Jurkat, Clone E6-1 (cell line): Measurements from ENCODE around the gene KLHL13.
"Not testable (repeated sequence)": the region's sequence is repeated elsewhere in the genome, so short reads cannot be mapped to it uniquely, and the experiment has no call there.

ENCODE experiments used
- DNase-seq: peaks from one replicate; pipeline ENCODE4 v3.0.0-alpha.2; 2011; ENCODE audit warnings: low read depth, low spot score
- H3K4me3 ChIP-seq: 2 replicates; pipeline ENCODE4 v1.5.1; 2011; ENCODE audit warnings: mild to moderate bottlenecking, low read length, control low read depth, moderate library complexity

KLHL13 gene

DNA sequence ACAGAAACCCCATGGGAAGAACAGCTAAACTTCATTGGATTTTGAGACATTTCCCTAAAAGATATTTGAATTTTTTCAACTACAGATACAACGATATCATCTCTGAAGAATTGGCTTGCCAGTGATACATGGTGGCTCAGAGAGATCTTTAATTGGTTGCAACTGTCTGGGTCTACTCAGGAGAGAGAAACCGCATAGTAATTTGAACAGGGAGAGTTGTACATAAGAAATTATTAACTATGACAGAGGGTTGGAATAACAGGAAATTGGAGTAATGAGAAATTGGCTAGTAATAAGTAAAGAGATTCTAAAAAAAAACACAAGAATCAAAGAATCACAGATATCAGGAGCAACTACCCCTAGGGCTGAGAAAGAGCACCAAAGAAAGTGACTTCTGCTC lies 118.4 kb downstream of the KLHL13 start:
- H3K4me3 ChIP-seq, result no peak overlapping the region
- DNase-seq, result no peak

DNA sequence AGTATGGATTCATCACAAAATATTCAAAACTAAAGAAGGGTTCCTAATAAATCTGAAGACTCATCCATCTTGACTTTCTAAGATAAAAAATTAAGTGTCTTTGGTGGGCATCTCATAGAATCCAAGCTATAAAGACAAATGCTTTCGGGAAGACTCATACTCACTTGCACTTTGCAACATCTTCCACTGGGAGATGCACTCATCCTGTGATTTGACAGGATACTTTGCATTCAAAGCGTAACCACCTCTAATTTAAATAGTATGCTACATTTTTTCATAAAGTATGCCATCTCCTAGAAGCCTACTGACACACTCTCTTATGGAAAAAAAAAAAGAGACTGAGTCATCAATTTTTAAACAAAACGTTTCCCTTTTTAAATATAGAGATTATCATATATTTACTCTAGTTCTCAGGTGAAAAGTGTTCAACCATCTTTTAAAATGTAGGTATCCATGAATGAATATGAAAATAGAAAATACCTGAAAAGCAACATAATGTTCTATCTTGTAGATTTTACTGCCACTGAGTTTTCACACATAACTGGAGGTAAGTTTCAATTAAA lies 119.6 kb downstream of the KLHL13 start:
- no peak overlapping the region for H3K4me3 ChIP-seq
- DNase-seq, result no peak

DNA sequence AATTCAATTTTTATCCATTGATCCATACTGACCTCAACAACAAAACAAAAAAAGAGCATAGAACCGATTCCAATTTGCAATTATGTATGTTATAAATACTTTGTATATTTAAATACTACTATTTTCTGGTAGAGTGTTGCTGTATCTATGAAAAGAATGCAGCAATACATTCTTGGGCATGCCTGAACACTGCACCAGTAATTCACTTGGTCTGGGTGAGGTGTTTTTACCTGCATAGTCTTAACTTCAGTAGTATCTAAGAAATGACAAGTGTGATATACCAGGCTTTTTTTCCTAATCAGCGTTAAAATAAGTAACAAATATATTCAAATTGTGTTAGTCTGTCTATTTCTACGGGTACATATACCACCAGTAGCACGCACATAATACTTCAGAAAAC lies 120.2 kb downstream of the KLHL13 start:
- no peak for DNase-seq
- H3K4me3 ChIP-seq, result no peak overlapping the region

DNA sequence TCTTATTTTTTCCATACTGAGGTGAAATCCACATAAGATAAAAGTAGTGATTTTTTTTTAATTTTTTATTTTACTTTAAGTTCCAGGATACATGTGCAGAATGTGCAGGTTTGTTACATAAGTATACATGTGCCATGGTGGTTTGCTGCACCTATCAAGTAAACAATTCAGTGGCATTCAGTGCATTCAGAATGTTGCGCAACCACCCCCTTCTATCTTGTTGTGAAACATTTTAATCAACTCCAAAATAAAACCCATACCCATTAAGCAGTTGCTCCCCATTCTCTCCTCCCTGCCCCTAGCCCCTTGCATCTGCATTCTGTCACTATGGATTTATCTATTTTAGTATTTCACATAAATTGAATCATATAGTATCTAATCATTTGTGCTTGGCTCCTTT lies 121.2 kb downstream of the KLHL13 start:
- H3K4me3 ChIP-seq, result no peak overlapping the region
- DNase-seq, result no peak

DNA sequence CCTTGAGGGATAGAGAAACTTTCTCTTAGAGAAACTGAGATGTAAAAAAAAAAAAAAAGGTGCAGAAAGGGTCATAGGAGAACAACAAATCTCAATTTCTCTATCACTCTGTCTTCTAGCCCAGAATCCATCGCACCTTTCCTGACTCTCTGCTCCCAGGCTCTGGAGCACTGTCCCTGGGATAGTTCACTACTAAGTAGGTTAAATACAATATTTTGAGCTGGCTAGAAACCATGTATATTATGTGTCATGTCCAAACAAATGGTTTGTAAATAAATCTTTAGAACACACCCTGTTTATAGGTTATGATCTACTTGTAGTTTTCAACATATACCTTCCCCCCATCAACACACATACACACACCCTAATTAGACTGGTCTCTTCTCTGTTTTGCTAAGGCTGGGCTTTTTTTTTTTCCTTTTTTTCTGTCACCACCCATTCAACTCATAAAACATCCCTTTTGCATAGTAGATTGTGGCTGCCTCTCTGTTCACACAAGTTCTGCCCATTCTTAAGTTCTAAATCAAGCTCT lies 124.4 kb downstream of the KLHL13 start:
- no peak for DNase-seq
- no peak overlapping the region for H3K4me3 ChIP-seq

DNA sequence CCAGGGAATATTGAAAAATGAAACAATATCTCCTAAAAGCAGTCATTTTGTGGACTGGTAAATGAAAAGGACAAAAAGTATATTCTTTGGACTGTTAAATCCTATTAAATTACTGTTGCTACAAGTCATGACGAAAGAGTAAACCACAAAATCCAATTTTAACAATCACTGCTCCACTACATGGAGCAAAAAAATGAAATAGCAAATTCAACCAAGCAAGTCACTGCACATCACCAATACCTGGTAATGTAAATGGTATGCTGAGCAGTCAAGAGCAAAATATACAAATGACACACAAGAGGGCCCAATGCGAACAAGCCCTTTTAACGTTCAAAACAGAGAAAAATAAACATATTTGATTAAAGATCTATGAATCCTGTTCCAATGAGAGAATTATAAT lies 126.2 kb downstream of the KLHL13 start:
- no peak for DNase-seq
- no peak overlapping the region for H3K4me3 ChIP-seq

DNA sequence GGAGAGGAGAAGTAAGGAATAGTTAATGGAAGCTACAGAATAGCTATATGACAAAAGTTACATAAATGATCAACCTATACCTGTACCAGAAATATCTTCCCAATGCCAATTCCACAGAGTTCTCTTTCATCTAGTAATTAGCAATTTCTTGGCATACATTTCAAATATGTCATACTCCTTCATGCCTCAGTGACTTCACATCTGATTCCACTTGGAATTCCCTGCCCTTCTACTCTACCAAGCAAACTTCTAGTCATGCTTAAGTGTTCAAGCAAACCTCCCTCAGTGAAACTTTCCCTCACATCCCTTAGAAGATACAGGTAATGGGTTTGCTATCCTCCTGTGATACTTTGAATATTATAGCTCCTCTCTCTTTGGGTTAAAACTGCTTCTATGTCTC lies 127.1 kb downstream of the KLHL13 start:
- no peak for DNase-seq
- H3K4me3 ChIP-seq, result no peak overlapping the region

DNA sequence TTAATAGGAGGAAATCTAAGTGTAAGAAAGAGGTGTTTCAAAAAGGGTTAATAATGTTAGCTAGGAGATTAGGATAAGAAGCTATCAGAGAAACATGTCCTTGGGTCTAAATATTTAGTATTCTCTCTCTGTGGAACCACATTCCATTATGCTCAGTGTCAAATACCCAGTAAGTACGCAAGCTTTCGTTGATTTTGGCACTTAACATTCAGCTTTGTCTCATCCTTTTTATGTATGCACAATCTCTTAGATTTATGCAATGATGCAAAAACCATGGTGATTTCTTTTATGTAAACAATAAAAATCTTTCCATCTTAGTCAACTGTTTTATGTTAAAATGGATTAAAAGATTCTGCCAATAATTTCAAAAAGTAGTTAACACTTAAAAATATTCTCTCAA lies 129.2 kb downstream of the KLHL13 start:
- H3K4me3 ChIP-seq, result no peak overlapping the region
- no peak for DNase-seq

DNA sequence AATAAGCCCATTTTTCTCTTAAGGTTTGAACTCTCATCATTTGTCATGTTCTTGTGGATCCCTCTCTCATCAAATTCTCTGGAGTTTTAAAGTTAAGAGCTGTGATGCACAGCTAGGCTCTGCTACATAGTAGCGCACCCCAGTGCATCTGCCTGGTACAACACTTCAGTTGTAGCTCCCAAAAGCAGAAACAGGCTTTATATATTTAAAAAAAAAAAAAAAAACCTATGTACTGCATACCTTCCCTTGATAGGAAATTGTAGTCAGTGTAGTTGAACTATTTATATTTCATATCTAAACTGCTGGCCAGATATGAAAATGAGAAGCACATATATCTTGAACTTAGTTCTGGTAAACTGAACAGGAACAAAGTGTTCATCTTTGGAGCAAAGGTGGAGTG lies 131.4 kb downstream of the KLHL13 start:
- no peak overlapping the region for H3K4me3 ChIP-seq
- no peak for DNase-seq

DNA sequence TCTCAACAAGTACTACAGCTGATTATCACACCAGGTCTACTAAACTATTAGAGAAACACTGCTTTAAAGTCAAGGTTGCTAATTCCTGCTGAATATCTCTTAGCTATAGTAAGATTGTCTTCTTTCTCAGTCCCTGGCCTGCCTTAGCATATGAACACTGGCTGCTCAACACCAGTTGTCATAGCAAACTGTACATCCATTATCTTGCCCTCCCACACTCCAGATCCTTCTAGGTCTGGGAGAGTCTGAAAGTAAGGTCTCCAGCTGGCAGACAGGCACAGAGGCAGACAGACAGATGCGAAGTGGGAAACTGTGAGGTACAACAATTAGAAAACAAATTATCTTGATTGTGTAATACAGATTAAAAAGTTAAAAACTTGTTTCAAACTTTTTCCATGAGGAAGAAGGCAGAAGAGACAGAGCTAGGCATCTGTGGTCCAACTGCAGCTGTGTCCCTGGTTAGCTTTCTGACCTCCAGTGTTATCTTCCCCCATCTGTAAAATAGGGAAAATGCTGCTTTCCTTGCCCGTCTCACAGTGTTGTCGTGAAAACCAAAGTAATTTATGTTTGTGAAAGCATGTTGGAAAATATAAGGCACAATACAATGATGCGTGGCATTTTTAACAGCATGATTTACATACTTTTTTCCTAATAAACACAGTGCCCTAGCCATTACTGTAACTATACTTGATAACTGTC lies 133.8 kb downstream of the KLHL13 start:
- DNase-seq, result no peak
- H3K4me3 ChIP-seq, result no peak overlapping the region

DNA sequence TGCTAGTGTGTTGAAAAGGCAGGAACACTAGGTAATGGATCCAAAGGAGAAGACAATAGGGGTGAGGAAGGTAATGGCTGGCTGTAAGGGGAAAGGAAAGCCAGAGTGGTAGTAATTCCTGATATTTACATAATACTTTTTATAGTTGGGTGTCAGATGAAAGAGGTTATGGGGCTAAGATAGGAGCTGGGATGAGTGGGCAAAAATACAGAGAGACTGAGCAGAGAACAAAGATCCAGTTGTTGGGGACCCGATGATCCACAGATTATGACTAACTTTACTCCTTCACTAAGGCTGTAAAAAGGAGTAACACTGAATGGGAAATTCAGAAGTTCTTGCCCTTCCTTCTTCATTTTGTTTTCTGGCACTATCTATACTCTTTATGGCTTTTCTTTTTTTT lies 138.2 kb downstream of the KLHL13 start:
- no peak for DNase-seq
- no peak overlapping the region for H3K4me3 ChIP-seq

DNA sequence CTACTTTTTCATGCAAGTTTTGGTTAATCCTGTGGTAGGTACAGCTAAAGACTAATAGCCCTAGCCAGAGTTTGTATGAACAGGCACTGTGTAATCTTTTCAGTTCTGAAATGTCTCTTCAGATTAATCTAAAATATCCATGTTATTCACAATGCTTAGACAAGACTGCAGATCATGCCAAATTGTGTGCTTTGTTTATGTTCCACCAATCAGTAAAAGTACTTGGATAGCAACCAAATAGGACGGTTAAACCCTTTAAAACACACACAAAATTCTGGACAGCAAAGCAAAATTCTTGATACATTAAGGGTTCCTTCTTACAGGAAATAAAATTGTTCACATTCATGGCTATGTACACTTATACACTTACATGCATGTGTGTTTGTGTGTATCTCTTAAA lies 139.1 kb downstream of the KLHL13 start:
- H3K4me3 ChIP-seq, result no peak overlapping the region
- no peak for DNase-seq

DNA sequence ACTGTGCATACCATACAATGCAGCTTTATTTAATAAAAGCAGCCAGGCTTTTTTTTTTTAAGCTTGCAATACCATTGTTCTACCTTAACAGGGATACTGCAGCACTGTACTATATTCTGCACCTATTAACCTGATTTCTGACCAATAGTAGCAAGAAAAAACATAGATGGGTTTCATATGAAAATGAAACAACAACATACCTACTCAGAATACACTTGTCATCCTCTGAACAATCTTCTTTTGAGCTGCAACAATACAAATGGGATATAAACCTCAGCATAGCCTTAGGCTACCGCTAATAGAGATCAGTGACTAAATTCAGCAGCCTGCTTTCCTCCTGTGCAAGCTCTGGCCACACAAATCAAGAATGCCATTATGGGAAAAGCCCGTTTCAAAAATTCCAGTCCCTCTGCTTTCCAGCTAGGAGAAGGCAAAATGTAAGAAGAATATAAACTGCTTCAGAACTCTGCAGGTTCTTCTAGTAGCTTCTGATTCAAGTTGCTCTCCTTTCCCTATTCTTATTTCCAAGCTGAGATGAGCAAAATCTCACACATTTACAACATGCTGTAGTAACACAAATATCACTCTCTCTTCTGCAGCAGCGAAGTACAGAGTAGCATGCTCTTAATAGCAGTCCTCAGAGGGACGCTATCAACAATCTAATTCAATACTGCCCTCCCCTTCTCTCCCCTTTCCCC lies 143.4 kb downstream of the KLHL13 start:
- no peak for DNase-seq
- no peak overlapping the region for H3K4me3 ChIP-seq

DNA sequence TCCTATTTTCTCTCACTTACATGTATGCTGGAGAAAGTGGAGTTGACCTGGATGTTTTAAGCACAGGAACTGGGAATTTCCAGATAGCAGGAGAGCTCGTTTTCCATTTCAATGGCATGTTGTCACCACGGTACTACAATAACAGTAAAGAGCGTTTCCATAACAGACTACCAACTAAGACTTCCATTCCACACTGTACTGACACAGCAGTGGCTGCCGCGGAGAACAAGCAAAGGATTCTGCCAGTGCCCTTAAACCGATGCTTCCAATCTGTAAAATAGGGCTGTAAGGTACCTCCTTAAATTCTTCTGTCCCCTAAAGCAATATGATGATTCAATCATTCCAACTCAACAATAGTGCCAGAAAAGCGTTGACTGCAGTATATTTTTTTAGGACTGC lies 143.9 kb downstream of the KLHL13 start:
- no peak for DNase-seq
- no peak overlapping the region for H3K4me3 ChIP-seq

DNA sequence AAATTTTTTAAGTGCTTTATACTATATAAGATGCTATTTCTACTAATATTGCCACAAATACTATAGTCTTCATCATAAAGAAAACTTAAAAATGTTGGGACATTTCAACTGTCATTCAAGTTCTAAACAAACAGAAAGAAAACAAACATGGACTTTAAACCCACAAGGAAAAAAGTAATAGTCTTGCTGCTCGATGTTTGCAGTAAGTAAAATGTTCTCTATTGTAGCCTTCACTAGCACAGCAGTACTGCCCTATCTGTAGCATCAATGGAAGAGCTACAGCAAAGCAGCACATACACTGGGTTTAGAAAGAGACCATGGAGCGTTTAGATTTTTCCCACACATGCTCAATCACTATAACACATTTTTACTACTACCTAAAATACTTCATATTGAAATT lies 146.8 kb downstream of the KLHL13 start:
- H3K4me3 ChIP-seq, result no peak overlapping the region
- DNase-seq, result no peak

DNA sequence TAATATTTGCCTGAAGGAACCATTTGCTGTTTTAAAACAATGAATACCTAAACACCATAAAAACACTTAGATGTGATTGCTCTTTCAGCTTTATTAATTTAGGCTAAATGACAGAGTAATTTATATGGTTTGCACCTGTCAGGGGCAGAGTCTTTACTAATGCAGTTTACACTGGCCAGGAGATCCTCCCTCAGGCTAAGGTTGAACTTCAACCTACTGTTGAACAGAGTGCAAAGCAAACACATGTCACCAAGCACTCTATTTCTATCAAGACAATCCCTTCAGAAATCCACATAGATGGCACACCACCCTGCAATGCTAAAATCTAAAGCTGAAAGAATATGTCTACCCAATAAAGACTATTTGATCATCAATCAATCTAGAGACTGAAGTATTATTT lies 147.3 kb downstream of the KLHL13 start:
- H3K4me3 ChIP-seq, result no peak overlapping the region
- DNase-seq, result no peak

DNA sequence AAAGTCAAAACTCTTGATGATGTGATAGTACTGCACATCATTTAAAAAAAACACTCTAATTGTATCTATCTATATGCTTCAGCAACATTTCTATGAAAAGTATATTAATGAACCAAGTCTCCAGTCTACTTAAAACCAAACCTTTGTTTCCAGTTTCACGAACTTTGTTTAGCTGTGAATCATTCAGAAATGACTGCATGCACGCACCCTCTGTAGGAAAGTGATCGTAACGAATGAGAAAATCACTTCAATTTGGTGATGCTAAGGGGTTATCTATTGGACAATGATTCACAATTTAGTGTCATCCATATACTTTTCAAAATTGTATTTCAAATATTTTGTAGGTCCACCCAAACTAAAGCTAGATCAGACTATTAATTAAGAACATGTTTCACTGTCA lies 157.6 kb downstream of the KLHL13 start:
- DNase-seq, result no peak

DNA sequence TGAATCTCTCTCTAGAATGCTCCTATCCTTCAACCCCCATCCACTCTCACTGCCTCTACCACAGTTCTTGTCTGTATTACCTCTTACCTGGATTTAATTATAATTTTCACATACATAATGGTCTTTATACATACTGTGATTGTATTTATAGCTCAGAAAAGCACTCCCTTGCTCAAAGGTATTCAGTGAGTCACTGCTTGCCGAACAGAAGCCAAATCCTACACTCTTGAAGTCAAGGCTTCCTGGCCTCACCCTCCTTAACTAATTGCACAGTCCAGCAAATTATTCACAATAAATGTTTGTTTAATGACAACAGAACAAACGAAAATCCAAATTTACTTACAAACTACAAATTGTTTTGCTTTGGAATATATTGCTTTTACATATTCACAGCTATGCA lies 159.5 kb downstream of the KLHL13 start:
- no peak overlapping the region for H3K4me3 ChIP-seq
- DNase-seq, result no peak

More for the DNA sequence above, 157.6 kb downstream of the KLHL13 start:
- H3K4me3 ChIP-seq, result no peak overlapping the region

DNA sequence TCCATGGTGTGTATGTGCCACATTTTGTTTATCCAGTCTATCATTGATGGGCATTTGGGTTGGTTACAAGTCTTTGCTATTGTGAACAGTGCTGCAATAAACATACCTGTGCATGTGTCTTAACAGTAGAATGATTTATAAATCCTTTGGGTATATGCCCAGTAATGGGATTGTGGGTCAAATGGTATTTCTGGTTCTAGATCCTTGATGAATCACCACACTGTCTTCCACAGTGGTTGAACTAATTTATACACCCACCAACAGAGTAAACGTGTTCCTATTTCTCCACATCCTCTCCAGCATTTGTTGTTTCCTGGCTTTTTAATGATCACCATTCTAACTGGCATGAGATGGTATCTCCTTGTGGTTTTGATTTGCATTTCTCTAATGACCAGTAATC lies 177.3 kb downstream of the KLHL13 start:
- not testable (repeated sequence) for DNase-seq, H3K4me3 ChIP-seq

DNA sequence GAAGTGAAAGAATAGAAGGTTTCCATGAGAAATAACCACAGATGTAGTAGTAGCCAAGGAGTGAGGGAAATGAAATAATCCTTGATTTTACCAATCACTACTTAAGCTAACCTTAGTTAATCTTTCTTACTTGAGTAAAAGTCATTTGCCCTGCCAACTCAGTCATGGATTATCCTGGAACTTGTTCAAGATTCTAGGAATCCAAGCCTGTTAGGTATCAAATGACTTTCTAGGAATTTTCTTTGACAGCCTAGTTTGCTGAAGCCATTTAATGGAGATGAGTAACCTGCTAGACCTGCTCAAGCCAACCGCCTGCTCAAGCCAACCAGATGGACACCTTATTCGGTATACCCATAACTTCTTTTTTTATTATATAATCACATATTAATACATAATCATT lies 180.5 kb downstream of the KLHL13 start:
- no peak for DNase-seq

DNA sequence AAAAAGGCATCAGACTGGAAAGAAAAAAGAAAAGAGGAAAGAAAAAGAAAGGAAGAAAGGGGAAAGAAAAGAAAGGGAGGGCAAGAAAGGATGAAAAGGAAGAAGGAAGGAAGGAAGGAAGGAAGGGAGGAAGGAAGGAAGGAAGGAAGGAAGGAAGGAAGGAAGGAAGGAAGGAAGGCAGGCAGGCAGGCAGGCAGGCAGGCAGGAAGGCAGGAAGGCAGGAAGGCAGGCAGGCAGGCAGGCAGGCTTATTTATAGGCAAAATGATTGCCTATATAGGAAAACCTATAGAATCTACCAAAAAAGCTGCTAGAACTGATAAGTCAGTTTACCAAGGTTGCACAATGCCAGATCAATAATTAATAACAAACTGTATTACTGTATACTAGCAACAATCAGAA lies 186.5 kb downstream of the KLHL13 start:
- H3K4me3 ChIP-seq, DNase-seq: not testable (repeated sequence)

More for the DNA sequence above, 180.5 kb downstream of the KLHL13 start:
- no peak overlapping the region for H3K4me3 ChIP-seq
